PC-3 (cell line): ENCODE measurements around the gene RIPOR3. TPM values are rescaled to one million over a fixed set of nuclear protein-coding genes. Genes with fewer than 3 reads are reported as not detected.

ENCODE experiments used
- ATAC-seq: fragments of 200-7000 bp; cut with Tn5 transposase; 2 replicates; pipeline ENCODE4 v1.9.1; 2020; ENCODE audit warnings: mild to moderate bottlenecking, moderate library complexity
- BruUV-seq: library from RNA; stranded (reverse); fragments of 400-500 nt; replicated peaks from 2 replicates; lab custom pipeline; 2021; lab: Mats Ljungman, UMichigan
- CTCF ChIA-PET: fragments of 300-600 bp; sonication (Branson Sonifier 250); formaldehyde crosslinking; loops from one replicate; lab custom pipeline; 2022; ENCODE audit warnings: antibody characterized with exemption; lab: Charles Lee
- POLR2A ChIA-PET: fragments of 300-600 bp; sonication (Branson Sonifier 250); formaldehyde crosslinking; loops from one replicate; lab custom pipeline; 2022; ENCODE audit warnings: antibody characterized with exemption; ENCODE audit not compliant: unreplicated experiment; lab: Charles Lee
- DNase-seq: peaks from one replicate; pipeline ENCODE4 v3.0.0-alpha.2; 2015
- H2AFZ ChIP-seq: fragments of 300-600 bp; sonication (generic); 2 replicates; pipeline ENCODE4 v1.6.0; 2016; ENCODE audit warnings: antibody characterized with exemption, low read length
- H3F3A ChIP-seq: fragments of 300-600 bp; sonication (generic); one replicate; pipeline ENCODE4 v1.6.0; 2017; ENCODE audit warnings: antibody characterized with exemption, low read length, control low read depth, mild to moderate bottlenecking; ENCODE audit not compliant: unreplicated experiment
- H3K27ac ChIP-seq: fragments of 300-600 bp; sonication (generic); 2 replicates; pipeline ENCODE4 v1.5.1; 2016; ENCODE audit warnings: mild to moderate bottlenecking, low read length
- H3K27me3 ChIP-seq: fragments of 300-600 bp; sonication (generic); 2 replicates; pipeline ENCODE4 v1.6.1; 2016; ENCODE audit warnings: low read length, mixed read lengths
- H3K36me3 ChIP-seq: fragments of 300-600 bp; sonication (generic); 2 replicates; pipeline ENCODE4 v1.6.1; 2016; ENCODE audit warnings: low read depth, mixed run types, low read length, mixed read lengths
- H3K4me1 ChIP-seq: fragments of 300-600 bp; sonication (generic); 2 replicates; pipeline ENCODE4 v1.5.1; 2016; ENCODE audit warnings: low read length; ENCODE audit not compliant: insufficient read depth
- H3K4me2 ChIP-seq: fragments of 300-600 bp; sonication (generic); 2 replicates; pipeline ENCODE4 v1.6.0; 2016; ENCODE audit warnings: low read length
- H3K4me3 ChIP-seq: fragments of 300-600 bp; sonication (generic); 2 replicates; pipeline ENCODE4 v1.5.1; 2016; ENCODE audit warnings: mild to moderate bottlenecking, low read length, mixed read lengths
- H3K79me2 ChIP-seq: fragments of 300-600 bp; sonication (generic); 2 replicates; pipeline ENCODE4 v1.6.1; 2017; ENCODE audit warnings: low read length, mixed read lengths
- H3K9ac ChIP-seq: fragments of 300-600 bp; sonication (generic); 2 replicates; pipeline ENCODE4 v1.6.0; 2016; ENCODE audit warnings: mild to moderate bottlenecking, low read length
- H3K9me2 ChIP-seq: fragments of 300-600 bp; sonication (generic); replicated peaks from 2 replicates; pipeline ENCODE4 v1.6.1; 2016; ENCODE audit warnings: mixed run types, low read length, mixed read lengths
- H3K9me3 ChIP-seq: fragments of 300-600 bp; sonication (generic); 2 replicates; pipeline ENCODE4 v1.6.1; 2016; ENCODE audit warnings: low read length, mixed read lengths
- H4K20me1 ChIP-seq: fragments of 300-600 bp; sonication (generic); 2 replicates; pipeline ENCODE4 v1.6.1; 2016; ENCODE audit warnings: low read length, mixed read lengths
- EZH2 ChIP-seq: fragments of 300-600 bp; sonication (generic); IDR thresholded peaks from one replicate; pipeline ENCODE4 v1.6.1; 2017; ENCODE audit warnings: antibody characterized with exemption, mild to moderate bottlenecking, low read length; ENCODE audit not compliant: unreplicated experiment
- EZH2phosphoT487 ChIP-seq: fragments of 300-600 bp; sonication (generic); IDR thresholded peaks from 2 replicates; pipeline ENCODE4 v1.6.1; 2018; ENCODE audit warnings: mild to moderate bottlenecking, antibody characterized with exemption, low read length, borderline replicate concordance
- intact Hi-C: fragments of 100-400 bp; cut with micrococcal nuclease; formaldehyde crosslinking; loops from 2 replicates; pipeline ENCODE4 v1.9.0; 2023
- total RNA-seq: library from RNA; depleted of rRNA; stranded (reverse); fragments of >200 nt; gene quantifications from 2 replicates; pipeline ENCODE4 v1.2.3, GENCODE V29; 2014
- TF ChIP-seq, protein P1 (sequence below): fragments of 300-600 bp; sonication (generic); conservative IDR thresholded peaks from 2 replicates; pipeline ENCODE4 v1.5.1; 2017; ENCODE audit warnings: antibody characterized with exemption, low read depth, mild to moderate bottlenecking, low read length

Gene RIPOR3
- total RNA-seq, 1 experiment from 2014 or later: 0.04 TPM

DNA sequence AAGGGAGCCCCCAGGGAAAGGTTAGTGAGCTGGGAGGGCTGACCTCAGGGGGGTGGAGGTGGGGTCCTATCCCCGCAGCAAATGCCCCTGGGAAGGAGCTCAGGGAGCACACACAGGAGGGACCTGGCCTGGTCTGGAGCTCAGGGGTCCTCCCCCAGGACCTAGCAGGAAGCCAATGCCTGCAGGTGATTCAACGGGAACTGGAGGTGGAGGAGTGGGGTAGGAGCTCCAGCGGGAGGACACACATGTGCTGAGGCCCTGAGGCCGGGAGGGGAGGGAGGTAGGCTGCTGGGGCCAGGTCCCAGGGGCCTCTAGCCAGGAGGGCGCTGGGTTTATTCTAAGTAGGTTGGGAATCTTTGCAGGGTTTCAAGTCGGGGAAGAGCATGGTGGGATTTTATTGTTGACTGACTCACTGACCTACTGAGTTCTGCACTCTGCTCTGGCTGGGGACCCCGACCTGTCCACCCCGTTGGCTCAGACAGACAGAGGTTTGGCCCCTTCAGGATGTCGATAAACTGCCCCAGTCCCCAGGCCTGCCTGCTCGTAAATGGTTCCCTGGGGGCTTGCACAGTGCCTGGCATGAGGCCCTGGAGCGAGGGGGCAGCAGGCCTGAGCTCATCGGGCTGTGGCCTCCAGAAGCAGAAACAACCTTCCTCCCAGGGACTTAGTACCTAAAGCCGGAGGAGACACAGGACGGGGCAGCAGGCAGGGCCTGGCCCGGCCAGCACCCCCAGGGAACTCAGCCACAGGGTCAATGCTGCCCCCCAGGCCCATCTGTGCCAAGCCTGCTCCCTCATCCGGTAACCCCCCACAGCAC is 62.3 kb downstream of the RIPOR3 start:
- H3K9me2 ChIP-seq: no peaks in the 10 kb centered on the region
- H3K79me2 ChIP-seq: no peaks in the 10 kb centered on the region
- no peaks in the 10 kb centered on the region for H3K36me3 ChIP-seq
- no peak overlapping the region for H3K9ac ChIP-seq
- no peaks in the 10 kb centered on the region for H3K27me3 ChIP-seq
- ChIA-PET POLR2A (no interaction called here), CTCF (interaction anchor here (1.5 kb wide), 1 partner anchor 120 kb away, joined by 7 read pairs; no protein-coding TSS in a partner anchor)
- DNase-seq (peak; percentile 14), ATAC-seq (no peak)
- no TSS peak for BruUV-seq
- peaks cover 9% of the 10 kb centered on the region for H3K4me1 ChIP-seq
- no peaks in the 10 kb centered on the region for H3K9me3 ChIP-seq
- H4K20me1 ChIP-seq: no peaks in the 10 kb centered on the region
- no peak for TF ChIP-seq EZH2phosphoT487
- TF ChIP-seq EZH2: no peak
- TF ChIP-seq, protein P1, sequence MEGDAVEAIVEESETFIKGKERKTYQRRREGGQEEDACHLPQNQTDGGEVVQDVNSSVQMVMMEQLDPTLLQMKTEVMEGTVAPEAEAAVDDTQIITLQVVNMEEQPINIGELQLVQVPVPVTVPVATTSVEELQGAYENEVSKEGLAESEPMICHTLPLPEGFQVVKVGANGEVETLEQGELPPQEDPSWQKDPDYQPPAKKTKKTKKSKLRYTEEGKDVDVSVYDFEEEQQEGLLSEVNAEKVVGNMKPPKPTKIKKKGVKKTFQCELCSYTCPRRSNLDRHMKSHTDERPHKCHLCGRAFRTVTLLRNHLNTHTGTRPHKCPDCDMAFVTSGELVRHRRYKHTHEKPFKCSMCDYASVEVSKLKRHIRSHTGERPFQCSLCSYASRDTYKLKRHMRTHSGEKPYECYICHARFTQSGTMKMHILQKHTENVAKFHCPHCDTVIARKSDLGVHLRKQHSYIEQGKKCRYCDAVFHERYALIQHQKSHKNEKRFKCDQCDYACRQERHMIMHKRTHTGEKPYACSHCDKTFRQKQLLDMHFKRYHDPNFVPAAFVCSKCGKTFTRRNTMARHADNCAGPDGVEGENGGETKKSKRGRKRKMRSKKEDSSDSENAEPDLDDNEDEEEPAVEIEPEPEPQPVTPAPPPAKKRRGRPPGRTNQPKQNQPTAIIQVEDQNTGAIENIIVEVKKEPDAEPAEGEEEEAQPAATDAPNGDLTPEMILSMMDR: no peak
- no peak overlapping the region for H3K4me3 ChIP-seq
- no peak overlapping the region for H3K4me2 ChIP-seq
- H2AFZ ChIP-seq: no peak overlapping the region
- no peaks in the 10 kb centered on the region for H3F3A ChIP-seq
- intact Hi-C loops: no loop called here
- no peak overlapping the region for H3K27ac ChIP-seq

DNA sequence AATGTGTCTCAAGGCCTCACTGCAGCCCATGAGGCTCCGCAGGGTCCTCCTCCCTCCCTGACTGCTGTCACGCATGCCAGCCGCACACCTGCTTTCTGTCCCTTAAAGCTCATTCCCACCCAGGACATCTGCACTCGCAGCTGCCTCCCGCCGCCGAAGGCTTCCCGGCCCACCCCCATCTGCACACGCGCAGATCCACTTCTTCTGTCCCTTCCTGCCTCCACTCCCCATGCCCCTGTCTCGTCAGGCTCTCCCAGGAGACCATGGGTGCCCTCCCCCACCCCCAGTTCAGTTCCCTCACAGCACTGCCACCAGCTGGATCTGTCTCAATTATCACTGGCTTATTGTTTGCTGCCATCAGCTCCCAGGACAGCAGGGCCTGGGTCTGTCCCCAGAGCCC is 63.0 kb downstream of the RIPOR3 start:
- Histone ChIP-seq H3K4me1 (peaks cover 9% of the 10 kb centered on the region), H3K9ac (no peak overlapping the region), H3K27ac (no peak overlapping the region), H3K36me3 (no peaks in the 10 kb centered on the region), H3K4me3 (no peak overlapping the region), H3K9me2 (no peaks in the 10 kb centered on the region), H3K9me3 (no peaks in the 10 kb centered on the region), H2AFZ (no peak overlapping the region), H3F3A (no peaks in the 10 kb centered on the region), H3K4me2 (no peak overlapping the region), H3K79me2 (no peaks in the 10 kb centered on the region), H3K27me3 (no peaks in the 10 kb centered on the region), H4K20me1 (no peaks in the 10 kb centered on the region)
- intact Hi-C loops: no loop called here
- DNase-seq (no peak), ATAC-seq (no peak)
- POLR2A ChIA-PET: no interaction called here
- no TSS peak for BruUV-seq
- CTCF ChIA-PET: interaction anchor here (1.5 kb wide), 1 partner anchor 121 kb away, joined by 7 read pairs; no protein-coding TSS in a partner anchor
- TF ChIP-seq, protein P1: no peak
- TF ChIP-seq EZH2phosphoT487 (no peak), EZH2 (no peak)

DNA sequence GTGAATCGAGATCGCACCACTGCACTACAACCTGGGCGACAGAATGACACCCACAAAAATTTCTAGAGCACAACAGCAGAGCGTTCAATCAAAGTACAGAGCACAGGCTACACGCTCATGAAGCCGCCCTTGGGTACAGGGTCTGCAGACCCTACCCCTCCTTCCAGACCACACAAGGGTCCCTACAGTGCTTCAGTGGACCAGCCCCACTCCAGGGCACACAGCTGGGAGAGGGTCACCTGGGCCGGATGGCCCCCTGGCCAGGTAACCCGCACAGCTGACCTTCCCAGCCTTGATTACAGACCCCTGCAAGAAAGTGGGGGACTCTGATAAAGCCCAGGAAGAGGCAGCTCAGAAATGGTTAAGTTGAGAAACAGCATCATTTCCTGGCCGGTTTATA is 63.6 kb downstream of the RIPOR3 start:
- POLR2A ChIA-PET: no interaction called here
- no peak overlapping the region for H3K27ac ChIP-seq
- no peaks in the 10 kb centered on the region for H3K27me3 ChIP-seq
- no peaks in the 10 kb centered on the region for H3K36me3 ChIP-seq
- no peak overlapping the region for H3K4me2 ChIP-seq
- no peaks in the 10 kb centered on the region for H3K9me3 ChIP-seq
- no peaks in the 10 kb centered on the region for H3K9me2 ChIP-seq
- no TSS peak for BruUV-seq
- H3F3A ChIP-seq: no peaks in the 10 kb centered on the region
- no peak for ATAC-seq
- no peaks in the 10 kb centered on the region for H4K20me1 ChIP-seq
- H3K9ac ChIP-seq: no peak overlapping the region
- peaks cover 9% of the 10 kb centered on the region for H3K4me1 ChIP-seq
- H2AFZ ChIP-seq: no peak overlapping the region
- no peak overlapping the region for H3K4me3 ChIP-seq
- CTCF ChIA-PET: interaction anchor here (0.6 to 1.5 kb wide), 2 partner anchors 39 to 122 kb away, joined by 6 to 7 read pairs; no protein-coding TSS in a partner anchor
- no peak for TF ChIP-seq EZH2
- no peak for TF ChIP-seq EZH2phosphoT487
- TF ChIP-seq, protein P1: no peak
- intact Hi-C loops: no loop called here
- no peaks in the 10 kb centered on the region for H3K79me2 ChIP-seq
- DNase-seq: no peak
